Erythroblast (primary cell): ENCODE results near the gene NRG3.

Experiments used
- GATA1 ChIP-seq: IDR thresholded peaks from 2 replicates; pipeline ENCODE4 v1.6.1; 2011; ENCODE audit warnings: low read depth, mild to moderate bottlenecking, control low read depth, low read length, moderate library complexity
- POLR2A ChIP-seq: IDR thresholded peaks from 2 replicates; pipeline ENCODE4 v1.6.1; 2011; ENCODE audit warnings: mild to moderate bottlenecking, low read length

GRCh38 chr10:82796510-82796909 lies 921.5 kb downstream of the NRG3 start:
- TF ChIP-seq POLR2A = no peak
- no peak for TF ChIP-seq GATA1
